Parathyroid adenoma (tissue), 2 donors: Measurements from ENCODE around the gene SHKBP1.

ENCODE experiments used
- H2AFZ ChIP-seq: fragments of 300-600 bp; sonication (generic); one replicate; pipeline ENCODE4 v1.7.0; 2017; ENCODE audit warnings: antibody characterized with exemption, mild to moderate bottlenecking
- H3K27ac ChIP-seq: fragments of 300-600 bp; sonication (generic); one replicate; pipeline ENCODE4 v1.7.0; 2017
- H3K27me3 ChIP-seq: fragments of 300-600 bp; sonication (generic); one replicate; pipeline ENCODE4 v1.7.0; 2017; ENCODE audit warnings: low read length; ENCODE audit not compliant: control insufficient read depth, insufficient read depth
- H3K36me3 ChIP-seq: fragments of 300-600 bp; sonication (generic); one replicate; pipeline ENCODE4 v1.7.0; 2017; ENCODE audit warnings: low read length; ENCODE audit not compliant: control insufficient read depth, insufficient read depth
- H3K4me1 ChIP-seq: fragments of 300-600 bp; sonication (generic); one replicate; pipeline ENCODE4 v1.7.0; 2017; ENCODE audit warnings: control low read depth
- H3K4me2 ChIP-seq: fragments of 300-600 bp; sonication (generic); one replicate; pipeline ENCODE4 v1.7.0; 2017; ENCODE audit warnings: low read length
- H3K4me3 ChIP-seq: fragments of 300-600 bp; sonication (generic); one replicate; pipeline ENCODE4 v1.7.0; 2017; ENCODE audit warnings: low read depth, low read length
- H3K79me2 ChIP-seq: fragments of 300-600 bp; sonication (generic); one replicate; pipeline ENCODE4 v1.7.0; 2017; ENCODE audit warnings: control low read depth
- H3K9ac ChIP-seq: fragments of 300-600 bp; sonication (generic); one replicate; pipeline ENCODE4 v1.7.0; 2017; ENCODE audit warnings: mild to moderate bottlenecking
- H3K9me3 ChIP-seq: fragments of 300-600 bp; sonication (generic); one replicate; pipeline ENCODE4 v1.7.0; 2017; ENCODE audit warnings: low read length; ENCODE audit not compliant: control insufficient read depth
- TF ChIP-seq, protein P1 (sequence below): fragments of 300-600 bp; sonication (generic); IDR thresholded peaks from one replicate; pipeline ENCODE4 v1.7.0; 2017; ENCODE audit warnings: antibody characterized with exemption, mild to moderate bottlenecking
- donor health status: primary hyperparathyroidism.

The SHKBP1 gene

DNA sequence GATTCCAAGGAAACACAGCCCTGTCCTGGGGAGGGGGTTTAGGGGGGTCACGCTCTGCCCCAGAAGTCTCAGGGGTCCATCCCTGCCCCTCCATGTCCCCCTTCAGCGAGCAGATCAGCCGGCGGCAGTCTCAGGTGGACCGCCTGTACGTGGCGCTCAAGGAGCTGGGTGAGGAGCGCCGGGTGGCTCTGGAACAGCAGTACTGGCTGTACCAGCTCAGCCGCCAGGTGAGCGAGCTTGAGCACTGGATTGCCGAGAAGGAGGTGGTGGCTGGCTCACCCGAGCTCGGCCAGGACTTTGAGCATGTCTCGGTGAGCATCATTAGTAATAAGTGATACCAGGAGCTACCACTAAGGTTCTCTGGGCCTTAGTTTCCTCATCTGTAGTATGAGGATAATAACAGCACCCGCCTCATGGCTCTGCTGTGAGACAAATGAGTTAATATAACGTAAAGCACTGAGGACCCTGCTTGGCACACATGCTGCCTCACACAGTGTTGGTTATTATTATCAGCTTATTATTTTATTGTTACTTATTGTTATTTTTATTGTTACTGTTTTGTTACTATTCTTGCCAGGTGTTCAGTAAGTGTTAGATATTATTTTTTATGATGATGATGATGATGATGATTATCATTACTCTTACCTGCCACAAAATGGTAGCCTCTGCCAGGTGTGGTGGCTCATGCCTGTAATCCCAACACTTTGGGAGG, 20.5 kb upstream of the SHKBP1 start:
- H3K79me2 ChIP-seq = peaks cover 2% of the 10 kb centered on the region
- no peak overlapping the region for H3K9ac ChIP-seq
- H3K9me3 ChIP-seq = no peaks in the 10 kb centered on the region
- no peak overlapping the region for H3K4me2 ChIP-seq
- TF ChIP-seq, protein P1, sequence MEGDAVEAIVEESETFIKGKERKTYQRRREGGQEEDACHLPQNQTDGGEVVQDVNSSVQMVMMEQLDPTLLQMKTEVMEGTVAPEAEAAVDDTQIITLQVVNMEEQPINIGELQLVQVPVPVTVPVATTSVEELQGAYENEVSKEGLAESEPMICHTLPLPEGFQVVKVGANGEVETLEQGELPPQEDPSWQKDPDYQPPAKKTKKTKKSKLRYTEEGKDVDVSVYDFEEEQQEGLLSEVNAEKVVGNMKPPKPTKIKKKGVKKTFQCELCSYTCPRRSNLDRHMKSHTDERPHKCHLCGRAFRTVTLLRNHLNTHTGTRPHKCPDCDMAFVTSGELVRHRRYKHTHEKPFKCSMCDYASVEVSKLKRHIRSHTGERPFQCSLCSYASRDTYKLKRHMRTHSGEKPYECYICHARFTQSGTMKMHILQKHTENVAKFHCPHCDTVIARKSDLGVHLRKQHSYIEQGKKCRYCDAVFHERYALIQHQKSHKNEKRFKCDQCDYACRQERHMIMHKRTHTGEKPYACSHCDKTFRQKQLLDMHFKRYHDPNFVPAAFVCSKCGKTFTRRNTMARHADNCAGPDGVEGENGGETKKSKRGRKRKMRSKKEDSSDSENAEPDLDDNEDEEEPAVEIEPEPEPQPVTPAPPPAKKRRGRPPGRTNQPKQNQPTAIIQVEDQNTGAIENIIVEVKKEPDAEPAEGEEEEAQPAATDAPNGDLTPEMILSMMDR = no peak
- H3K4me3 ChIP-seq = no peak overlapping the region
- no peaks in the 10 kb centered on the region for H3K27me3 ChIP-seq
- H3K36me3 ChIP-seq = no peaks in the 10 kb centered on the region
- H3K27ac ChIP-seq = no peak overlapping the region
- H3K4me1 ChIP-seq = no peaks in the 10 kb centered on the region
- H2AFZ ChIP-seq = no peak overlapping the region

DNA sequence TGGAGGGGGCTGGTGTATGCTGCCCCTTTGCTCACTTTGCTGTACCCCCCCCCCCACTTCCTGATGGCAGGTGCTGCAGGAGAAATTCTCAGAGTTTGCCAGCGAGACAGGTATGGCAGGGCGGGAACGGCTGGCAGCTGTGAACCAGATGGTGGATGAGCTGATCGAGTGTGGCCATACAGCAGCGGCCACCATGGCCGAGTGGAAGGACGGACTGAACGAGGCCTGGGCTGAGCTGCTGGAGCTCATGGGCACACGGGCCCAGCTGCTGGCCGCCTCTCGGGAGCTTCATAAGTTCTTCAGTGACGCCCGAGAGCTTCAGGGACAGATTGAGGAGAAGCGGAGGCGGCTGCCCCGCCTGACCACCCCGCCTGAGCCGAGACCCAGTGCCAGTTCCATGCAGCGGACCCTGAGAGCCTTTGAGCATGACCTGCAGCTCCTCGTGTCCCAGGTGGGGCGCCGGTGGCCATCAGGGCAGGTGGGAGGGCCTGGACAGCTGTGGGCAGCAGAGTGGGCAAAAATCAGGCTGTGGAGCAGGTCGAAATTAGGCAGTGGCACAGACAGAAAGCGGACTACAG, 19.6 kb upstream of the SHKBP1 start:
- H3K9ac ChIP-seq = no peak overlapping the region
- H3K36me3 ChIP-seq = no peaks in the 10 kb centered on the region
- no peaks in the 10 kb centered on the region for H3K4me1 ChIP-seq
- H3K4me2 ChIP-seq = no peak overlapping the region
- H2AFZ ChIP-seq = no peak overlapping the region
- H3K27ac ChIP-seq = no peak overlapping the region
- TF ChIP-seq, protein P1 = no peak
- H3K79me2 ChIP-seq = peaks cover 2% of the 10 kb centered on the region
- H3K27me3 ChIP-seq = no peaks in the 10 kb centered on the region
- H3K4me3 ChIP-seq = no peak overlapping the region
- H3K9me3 ChIP-seq = no peaks in the 10 kb centered on the region

- TF ChIP-seq, protein P1 = no peak
- H3K27me3 ChIP-seq = no peaks in the 10 kb centered on the region
- no peaks in the 10 kb centered on the region for H3K9me3 ChIP-seq
- H3K4me3 ChIP-seq = no peak overlapping the region
- H3K4me2 ChIP-seq = no peak overlapping the region
- no peak overlapping the region for H2AFZ ChIP-seq
- H3K27ac ChIP-seq = no peak overlapping the region
- no peaks in the 10 kb centered on the region for H3K4me1 ChIP-seq
- no peaks in the 10 kb centered on the region for H3K79me2 ChIP-seq
- H3K9ac ChIP-seq = no peak overlapping the region
- no peaks in the 10 kb centered on the region for H3K36me3 ChIP-seq
Observed at GRCh38 chr19:40559394-40559793, 17.3 kb upstream of the SHKBP1 start.

DNA sequence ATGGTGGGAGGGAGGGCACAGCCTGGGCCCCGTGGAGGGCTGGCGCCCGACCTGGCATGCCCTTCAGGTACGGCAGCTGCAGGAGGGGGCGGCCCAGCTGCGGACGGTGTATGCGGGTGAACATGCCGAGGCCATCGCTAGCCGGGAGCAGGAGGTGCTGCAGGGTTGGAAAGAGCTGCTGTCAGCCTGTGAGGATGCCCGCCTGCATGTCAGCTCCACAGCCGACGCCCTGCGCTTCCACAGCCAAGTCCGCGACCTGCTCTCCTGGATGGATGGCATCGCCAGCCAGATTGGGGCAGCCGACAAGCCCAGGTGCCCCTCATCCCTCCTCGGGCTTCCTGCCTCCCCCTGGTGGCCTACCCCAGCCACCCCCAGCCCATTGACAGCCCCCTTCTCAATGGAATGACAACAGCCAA, 16.6 kb upstream of the SHKBP1 start:
- no peak overlapping the region for H3K9ac ChIP-seq
- no peaks in the 10 kb centered on the region for H3K27me3 ChIP-seq

More for the DNA sequence above, 16.6 kb upstream of the SHKBP1 start:
- TF ChIP-seq, protein P1 = no peak
- no peaks in the 10 kb centered on the region for H3K36me3 ChIP-seq
- no peaks in the 10 kb centered on the region for H3K9me3 ChIP-seq
- no peaks in the 10 kb centered on the region for H3K4me1 ChIP-seq
- H3K79me2 ChIP-seq = no peaks in the 10 kb centered on the region
- H3K4me2 ChIP-seq = no peak overlapping the region
- no peak overlapping the region for H3K4me3 ChIP-seq
- H3K27ac ChIP-seq = no peak overlapping the region
- no peak overlapping the region for H2AFZ ChIP-seq
